ENCODE results near the gene KLHL24. TPM values are rescaled to one million over a fixed set of nuclear protein-coding genes. Genes with fewer than 3 reads are reported as not detected.
"Not testable (repeated sequence)": the region's sequence is repeated elsewhere in the genome, so short reads cannot be mapped to it uniquely, and the experiment has no call there.

KLHL24 gene
- total RNA-seq, 2 donors from 2014 or later = 33.3 to 35.5 TPM

- DNase-seq (ENCODE audit: low spot score) = no peak
- intact Hi-C loops (cut with DNase I) = no loop called here
Measured at GRCh38 chr3:183690402-183690995, 55.1 kb downstream of the KLHL24 start.

GRCh38 chr3:183692436-183692835 is 57.0 kb downstream of the KLHL24 start:
- intact Hi-C loops (cut with DNase I) = no loop called here
- DNase-seq (ENCODE audit: low spot score) = no peak

GRCh38 chr3:183695569-183696364 is 60.3 kb downstream of the KLHL24 start:
- intact Hi-C loops (cut with DNase I) = no loop called here
- DNase-seq (ENCODE audit: low spot score) = no peak

GRCh38 chr3:183697123-183697609 is 61.7 kb downstream of the KLHL24 start:
- intact Hi-C loops (cut with DNase I) = no loop called here
- no peak for DNase-seq (ENCODE audit: low spot score)

GRCh38 chr3:183697610-183698317 is 62.3 kb downstream of the KLHL24 start, which contains the start of gene YEATS2:
Gene YEATS2, plus strand, starts transcription at chr3:183697797. Its CDS starts 17,366 bp downstream, at chr3:183715163.
- intact Hi-C loops (cut with DNase I) = no loop called here
- peak; percentile 88 for DNase-seq (ENCODE audit: low spot score)

GRCh38 chr3:183698318-183698751 is 62.9 kb downstream of the KLHL24 start:
- no peak for DNase-seq (ENCODE audit: low spot score)
- intact Hi-C loops (cut with DNase I) = no loop called here

- intact Hi-C loops (cut with DNase I) = no loop called here
- no peak for DNase-seq (ENCODE audit: low spot score)
Measured at GRCh38 chr3:183698756-183699155, 63.3 kb downstream of the KLHL24 start.

- DNase-seq (ENCODE audit: low spot score) = no peak
- intact Hi-C loops (cut with DNase I) = no loop called here
Measured at GRCh38 chr3:183699238-183699947, 64.0 kb downstream of the KLHL24 start.

GRCh38 chr3:183701744-183702143 is 66.3 kb downstream of the KLHL24 start:
- DNase-seq (ENCODE audit: low spot score) = no peak
- intact Hi-C loops (cut with DNase I) = no loop called here

GRCh38 chr3:183703892-183704291 is 68.5 kb downstream of the KLHL24 start:
- intact Hi-C loops (cut with DNase I); DNase-seq (ENCODE audit: low spot score): not testable (repeated sequence)

- intact Hi-C loops (cut with DNase I) = no loop called here
Measured at GRCh38 chr3:183710231-183710630, 74.8 kb downstream of the KLHL24 start.

GRCh38 chr3:183711516-183711915 is 76.1 kb downstream of the KLHL24 start:
- intact Hi-C loops (cut with DNase I) = no loop called here
- no peak for DNase-seq (ENCODE audit: low spot score)

More at GRCh38 chr3:183710231-183710630, 74.8 kb downstream of the KLHL24 start:
- DNase-seq (ENCODE audit: low spot score) = no peak

GRCh38 chr3:183714622-183715021 is 79.2 kb downstream of the KLHL24 start:
- intact Hi-C loops (cut with DNase I) = no loop called here
- no peak for DNase-seq (ENCODE audit: low spot score)

- intact Hi-C loops (cut with DNase I) = no loop called here
- DNase-seq (ENCODE audit: low spot score) = no peak
Measured at GRCh38 chr3:183718012-183718411, 82.6 kb downstream of the KLHL24 start.

GRCh38 chr3:183725387-183725786 is 90.0 kb downstream of the KLHL24 start:
- intact Hi-C loops (cut with DNase I) = no loop called here
- no peak for DNase-seq (ENCODE audit: low spot score)

GRCh38 chr3:183728204-183728603 is 92.8 kb downstream of the KLHL24 start:
- DNase-seq (ENCODE audit: low spot score) = no peak
- intact Hi-C loops (cut with DNase I) = no loop called here

GRCh38 chr3:183730361-183730760 is 94.9 kb downstream of the KLHL24 start:
- no peak for DNase-seq (ENCODE audit: low spot score)
- intact Hi-C loops (cut with DNase I) = no loop called here

GRCh38 chr3:183731611-183732010 is 96.2 kb downstream of the KLHL24 start:
- intact Hi-C loops (cut with DNase I) = no loop called here
- DNase-seq (ENCODE audit: low spot score) = no peak

GRCh38 chr3:183733553-183733952 is 98.1 kb downstream of the KLHL24 start:
- intact Hi-C loops (cut with DNase I) = no loop called here
- DNase-seq (ENCODE audit: low spot score) = no peak

Data from posterior vena cava (tissue), 2 donors.